WTC11 (cell line): Measurements from ENCODE around the gene COL13A1. TPM values are rescaled to one million over a fixed set of nuclear protein-coding genes. Genes with fewer than 3 reads are reported as not detected.

Experiments
- ATAC-seq: fragments of 200-7000 bp; cut with Tn5 transposase; 2 replicates; pipeline ENCODE4 v1.10.0; 2021; ENCODE audit warnings: mild to moderate bottlenecking, moderate library complexity
- CTCF ChIA-PET: fragments of 300-600 bp; sonication (Branson Sonifier 250); formaldehyde crosslinking; loops from one replicate; lab custom pipeline; 2021; ENCODE audit warnings: antibody characterized with exemption; lab: Charles Lee
- POLR2A ChIA-PET: fragments of 350-600 bp; sonication (Branson Sonifier 250); formaldehyde crosslinking; loops from one replicate; lab custom pipeline; 2021; ENCODE audit warnings: antibody characterized with exemption; lab: Charles Lee
- DNase-seq: peaks from one replicate; pipeline ENCODE4 v3.0.0; 2021; ENCODE audit warnings: low spot score
- H3K27ac Mint-ChIP-seq: 2 replicates; pipeline ENCODE4 v1.8.0; 2021; ENCODE audit warnings: mixed read lengths
- H3K27me3 Mint-ChIP-seq: 2 replicates; pipeline ENCODE4 v1.8.0; 2021; ENCODE audit warnings: low read depth, mild to moderate bottlenecking, moderate library complexity, mixed read lengths
- H3K36me3 Mint-ChIP-seq: 2 replicates; pipeline ENCODE4 v1.8.0; 2021; ENCODE audit warnings: mixed read lengths
- H3K4me1 Mint-ChIP-seq: 2 replicates; pipeline ENCODE4 v1.8.0; 2022; ENCODE audit warnings: mixed read lengths
- H3K4me3 Mint-ChIP-seq: 2 replicates; pipeline ENCODE4 v1.8.0; 2021; ENCODE audit warnings: mild to moderate bottlenecking, moderate library complexity, mixed read lengths
- H3K9me3 Mint-ChIP-seq: 2 replicates; pipeline ENCODE4 v1.8.0; 2021; ENCODE audit warnings: mixed read lengths
- AR ChIP-seq: fragments of 250-450 bp; sonication (Bioruptor Pico); IDR thresholded peaks from 2 replicates; pipeline ENCODE4 v1.9.0; 2021; ENCODE audit warnings: mild to moderate bottlenecking
- ATF1 ChIP-seq: sonication (generic); formaldehyde crosslinking; IDR thresholded peaks from 2 replicates; pipeline ENCODE4 v1.8.1; 2023; ENCODE audit warnings: mild to moderate bottlenecking, moderate library complexity, missing genetic modification reagents
- ATF3 ChIP-seq: sonication (generic); formaldehyde crosslinking; conservative IDR thresholded peaks from 2 replicates; pipeline ENCODE4 v1.8.1; 2022; ENCODE audit warnings: mild to moderate bottlenecking, missing genetic modification reagents
- CREB1 ChIP-seq: sonication (generic); formaldehyde crosslinking; IDR thresholded peaks from 2 replicates; pipeline ENCODE4 v1.8.0; 2023; ENCODE audit warnings: mild to moderate bottlenecking, missing genetic modification reagents
- CREM ChIP-seq: sonication (generic); formaldehyde crosslinking; IDR thresholded peaks from 2 replicates; pipeline ENCODE4 v1.8.1; 2022; ENCODE audit warnings: mild to moderate bottlenecking, missing genetic modification reagents, moderate library complexity
- E2F4 ChIP-seq: sonication (generic); formaldehyde crosslinking; IDR thresholded peaks from 2 replicates; pipeline ENCODE4 v1.8.1; 2022; ENCODE audit warnings: low read depth, mild to moderate bottlenecking, moderate library complexity, missing genetic modification reagents, borderline replicate concordance
- E2F5 ChIP-seq: sonication (generic); formaldehyde crosslinking; IDR thresholded peaks from 2 replicates; pipeline ENCODE4 v1.8.1; 2022; ENCODE audit warnings: mild to moderate bottlenecking, moderate library complexity, missing genetic modification reagents
- ETV6 ChIP-seq: sonication (generic); formaldehyde crosslinking; IDR thresholded peaks from 2 replicates; pipeline ENCODE4 v1.8.1; 2022; ENCODE audit warnings: mild to moderate bottlenecking, missing genetic modification reagents
- GRHL2 ChIP-seq: fragments of 250-450 bp; sonication (Bioruptor Pico); IDR thresholded peaks from 2 replicates; pipeline ENCODE4 v1.8.0; 2022; ENCODE audit warnings: mild to moderate bottlenecking, moderate library complexity; ENCODE audit not compliant: insufficient replicate concordance, severe bottlenecking
- HMGXB4 ChIP-seq: sonication (generic); formaldehyde crosslinking; IDR thresholded peaks from 2 replicates; pipeline ENCODE4 v1.8.1; 2023; ENCODE audit warnings: mild to moderate bottlenecking, moderate library complexity, missing genetic modification reagents
- IRF2 ChIP-seq: sonication (generic); formaldehyde crosslinking; IDR thresholded peaks from 2 replicates; pipeline ENCODE4 v1.8.0; 2022; ENCODE audit warnings: low read depth, missing genetic modification reagents, borderline replicate concordance
- NFYB ChIP-seq: sonication (generic); formaldehyde crosslinking; conservative IDR thresholded peaks from 2 replicates; pipeline ENCODE4 v1.8.0; 2022; ENCODE audit warnings: low read depth, missing genetic modification reagents
- NR2C2 ChIP-seq: sonication (generic); formaldehyde crosslinking; IDR thresholded peaks from 2 replicates; pipeline ENCODE4 v1.8.0; 2022; ENCODE audit warnings: mild to moderate bottlenecking, missing genetic modification reagents
- NR3C1 ChIP-seq: sonication (generic); formaldehyde crosslinking; conservative IDR thresholded peaks from 2 replicates; pipeline ENCODE4 v1.8.1; 2023; ENCODE audit warnings: low read depth, mild to moderate bottlenecking, missing genetic modification reagents
- PREB ChIP-seq: sonication (generic); formaldehyde crosslinking; IDR thresholded peaks from 2 replicates; pipeline ENCODE4 v1.8.1; 2022; ENCODE audit warnings: mild to moderate bottlenecking, missing genetic modification reagents, moderate library complexity, borderline replicate concordance
- SP1 ChIP-seq: sonication (generic); formaldehyde crosslinking; conservative IDR thresholded peaks from 2 replicates; pipeline ENCODE4 v1.8.1; 2022; ENCODE audit warnings: missing genetic modification reagents
- TEAD4 ChIP-seq: sonication (generic); formaldehyde crosslinking; IDR thresholded peaks from 2 replicates; pipeline ENCODE4 v1.8.0; 2022; ENCODE audit warnings: mild to moderate bottlenecking, missing genetic modification reagents
- TP53 ChIP-seq: sonication (generic); formaldehyde crosslinking; IDR thresholded peaks from 2 replicates; pipeline ENCODE4 v1.8.1; 2023; ENCODE audit warnings: mild to moderate bottlenecking, missing genetic modification reagents
- USF1 ChIP-seq: sonication (generic); formaldehyde crosslinking; IDR thresholded peaks from 2 replicates; pipeline ENCODE4 v1.8.0; 2022; ENCODE audit warnings: mild to moderate bottlenecking, missing genetic modification reagents
- ZMAT4 ChIP-seq: fragments of 250-450 bp; sonication (Bioruptor Pico); IDR thresholded peaks from 2 replicates; pipeline ENCODE4 v1.9.0; 2021; ENCODE audit warnings: mild to moderate bottlenecking
- ZNF121 ChIP-seq: sonication (generic); formaldehyde crosslinking; IDR thresholded peaks from 2 replicates; pipeline ENCODE4 v1.8.0; 2023; ENCODE audit warnings: missing genetic modification reagents
- ZNF138 ChIP-seq: sonication (generic); formaldehyde crosslinking; conservative IDR thresholded peaks from 2 replicates; pipeline ENCODE4 v1.8.1; 2022; ENCODE audit warnings: mild to moderate bottlenecking, moderate library complexity, missing genetic modification reagents
- ZNF232 ChIP-seq: sonication (generic); formaldehyde crosslinking; IDR thresholded peaks from 2 replicates; pipeline ENCODE4 v1.8.0; 2022; ENCODE audit warnings: mild to moderate bottlenecking, missing genetic modification reagents
- ZNF396 ChIP-seq: fragments of 250-450 bp; sonication (Bioruptor Pico); IDR thresholded peaks from 2 replicates; pipeline ENCODE4 v1.8.0; 2021; ENCODE audit warnings: mild to moderate bottlenecking, moderate library complexity, borderline replicate concordance
- total RNA-seq: library from RNA; stranded (reverse); gene quantifications from 3 replicates; pipeline ENCODE4 v1.2.3, GENCODE V29; 2021

Gene COL13A1
- total RNA-seq, 1 experiment from 2014 or later: 7.1 TPM

GRCh38 chr10:69939481-69939880, 137.8 kb downstream of the COL13A1 start:
- no peaks in the 10 kb centered on the region for H3K4me1 Mint-ChIP-seq
- no peak overlapping the region for H3K4me3 Mint-ChIP-seq
- no peaks in the 10 kb centered on the region for H3K9me3 Mint-ChIP-seq
- POLR2A ChIA-PET: no interaction called here
- no peak for DNase-seq
- ATAC-seq: no peak
- no peaks in the 10 kb centered on the region; the same call in 1 of the 2 replicates for H3K27me3 Mint-ChIP-seq
- no peaks in the 10 kb centered on the region for H3K36me3 Mint-ChIP-seq
- no peak overlapping the region for H3K27ac Mint-ChIP-seq
- TF ChIP-seq ZNF232 (CRISPR knock-in tag) (no peak), NR2C2 (no peak), ZNF396 (CRISPR knock-in tag) (no peak), SP1 (no peak), NR3C1 (CRISPR knock-in tag) (no peak), ATF3 (CRISPR knock-in tag) (no peak), TP53 (no peak), PREB (no peak), USF1 (no peak), IRF2 (CRISPR knock-in tag) (no peak), ATF1 (no peak), E2F5 (CRISPR knock-in tag) (no peak), ZNF121 (CRISPR knock-in tag) (no peak), CREB1 (no peak), NFYB (CRISPR knock-in tag) (no peak), GRHL2 (no peak), TEAD4 (CRISPR knock-in tag) (no peak), E2F4 (no peak), AR (CRISPR knock-in tag) (no peak), ZNF138 (CRISPR knock-in tag) (no peak)
- TF ChIP-seq, all 79 proteins: peak for 0
- CTCF ChIA-PET: interaction anchor here (0.7 to 2.4 kb wide), 4 partner anchors 19 to 140 kb away, joined by 3 to 20 read pairs (median 5); no protein-coding TSS in a partner anchor

- POLR2A ChIA-PET: no interaction called here
- TF ChIP-seq IRF2 (CRISPR knock-in tag) (no peak), CREM (CRISPR knock-in tag) (no peak), TP53 (no peak), ZMAT4 (CRISPR knock-in tag) (no peak), HMGXB4 (CRISPR knock-in tag) (no peak), CREB1 (no peak), E2F5 (CRISPR knock-in tag) (no peak), ETV6 (no peak)
- Mint-ChIP-seq H3K36me3 (no peaks in the 10 kb centered on the region), H3K27me3 (no peaks in the 10 kb centered on the region; the same call in 1 of the 2 replicates), H3K27ac (no peak overlapping the region), H3K4me1 (no peaks in the 10 kb centered on the region), H3K9me3 (no peaks in the 10 kb centered on the region), H3K4me3 (no peak overlapping the region)
- no peak for ATAC-seq
- CTCF ChIA-PET: interaction anchor here (0.6 to 2.6 kb wide), 2 partner anchors 16 to 376 kb away, joined by 3 to 11 read pairs; no protein-coding TSS in a partner anchor
- DNase-seq: no peak
Measured at GRCh38 chr10:69941730-69942129, 140.0 kb downstream of the COL13A1 start.
